GM21381 (cell line): ENCODE results near the gene ABHD12B.

Experiments
- ATAC-seq: cut with Tn5 transposase; IDR thresholded peaks from one replicate; pipeline ENCODE4 v1.9.1; 2021; ENCODE audit warnings: mild to moderate bottlenecking, moderate library complexity; ENCODE audit not compliant: unreplicated experiment

ABHD12B gene

GRCh38 chr14:50871914-50872732 lies at the start of gene ABHD12B:
Gene ABHD12B, plus strand, starts transcription at chr14:50872053. Its CDS starts 122 bp downstream, at chr14:50872175.
- no peak for ATAC-seq

- no peak for ATAC-seq
These were observed 49.3 kb upstream of the ABHD12B start for GRCh38 chr14:50822501-50823042.

- ATAC-seq = peak; percentile 18
These were observed 48.6 kb upstream of the ABHD12B start for GRCh38 chr14:50823051-50823761.

GRCh38 chr14:50823762-50824636 lies 47.9 kb upstream of the ABHD12B start:
- ATAC-seq = peak; percentile 76

GRCh38 chr14:50825307-50825706 lies 46.5 kb upstream of the ABHD12B start:
- ATAC-seq = no peak

- ATAC-seq = no peak
These were observed 45.2 kb upstream of the ABHD12B start for GRCh38 chr14:50826681-50827080.

GRCh38 chr14:50828721-50829488 lies 42.9 kb upstream of the ABHD12B start:
- ATAC-seq = no peak

- no peak for ATAC-seq
These were observed 42.3 kb upstream of the ABHD12B start for GRCh38 chr14:50829489-50830043.

GRCh38 chr14:50830044-50830931 lies 41.6 kb upstream of the ABHD12B start:
- ATAC-seq = peak; percentile 33

- ATAC-seq = peak; percentile 80
These were observed 40.7 kb upstream of the ABHD12B start, which contains the start of gene NIN for GRCh38 chr14:50830932-50831725. Gene NIN, minus strand, starts transcription at chr14:50831162. Its CDS starts 9,106 bp downstream, at chr14:50822056.

- ATAC-seq = no peak
These were observed 40.1 kb upstream of the ABHD12B start for GRCh38 chr14:50831726-50832168.

GRCh38 chr14:50832935-50833630 lies 38.8 kb upstream of the ABHD12B start:
- ATAC-seq = no peak

GRCh38 chr14:50834802-50835276 lies 37.0 kb upstream of the ABHD12B start:
- no peak for ATAC-seq

GRCh38 chr14:50835280-50835679 lies 36.6 kb upstream of the ABHD12B start:
- no peak for ATAC-seq

- no peak for ATAC-seq
These were observed 35.3 kb upstream of the ABHD12B start for GRCh38 chr14:50836515-50836914.

GRCh38 chr14:50837271-50837670 lies 34.6 kb upstream of the ABHD12B start:
- no peak for ATAC-seq

GRCh38 chr14:50837850-50838470 lies 33.9 kb upstream of the ABHD12B start:
- no peak for ATAC-seq
